DOHH2 (cell line): Measurements from ENCODE around the gene AP1B1.

Experiments used
- EZH2phosphoT487 ChIP-seq: fragments of 200-600 bp; sonication (generic); IDR thresholded peaks from 2 replicates; pipeline ENCODE4 v1.6.1; 2017; ENCODE audit warnings: borderline replicate concordance, mild to moderate bottlenecking, antibody characterized with exemption, low read length, moderate library complexity, mixed read lengths
- TF ChIP-seq, protein P1 (sequence below): fragments of 200-600 bp; sonication (generic); IDR thresholded peaks from one replicate; pipeline ENCODE4 v1.5.1; 2014; ENCODE audit warnings: antibody characterized with exemption, mild to moderate bottlenecking, low read depth, low read length; ENCODE audit not compliant: poor library complexity, severe bottlenecking

DNA sequence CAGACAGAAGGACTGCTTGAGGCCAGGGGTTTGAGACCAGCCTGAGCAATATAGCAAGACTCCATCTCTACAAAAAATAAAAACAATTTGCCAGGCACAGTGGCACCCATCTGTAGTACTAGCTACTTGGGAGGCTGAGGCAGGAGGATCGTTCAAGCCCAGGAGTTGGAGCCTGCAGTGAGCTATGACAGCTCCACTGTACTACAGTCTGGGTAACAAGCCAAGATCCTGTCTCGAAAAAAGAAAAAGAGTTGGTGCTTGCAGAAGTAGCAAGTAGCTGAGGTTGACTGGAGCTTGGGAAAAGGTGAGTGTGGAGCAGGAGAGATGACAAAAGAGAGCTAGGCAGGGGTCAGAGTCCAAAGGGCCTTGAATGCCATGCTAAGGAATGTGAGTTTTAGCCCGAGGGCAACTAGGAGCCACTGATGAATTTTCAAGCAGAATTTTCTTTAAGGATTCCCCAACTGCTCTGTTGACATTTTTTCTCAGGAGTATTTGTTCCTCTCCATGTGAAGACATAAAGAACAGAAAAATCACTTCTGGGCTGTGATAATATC is 3.1 kb downstream of the AP1B1 start:
- TF ChIP-seq EZH2phosphoT487 = no peak
- TF ChIP-seq, protein P1, sequence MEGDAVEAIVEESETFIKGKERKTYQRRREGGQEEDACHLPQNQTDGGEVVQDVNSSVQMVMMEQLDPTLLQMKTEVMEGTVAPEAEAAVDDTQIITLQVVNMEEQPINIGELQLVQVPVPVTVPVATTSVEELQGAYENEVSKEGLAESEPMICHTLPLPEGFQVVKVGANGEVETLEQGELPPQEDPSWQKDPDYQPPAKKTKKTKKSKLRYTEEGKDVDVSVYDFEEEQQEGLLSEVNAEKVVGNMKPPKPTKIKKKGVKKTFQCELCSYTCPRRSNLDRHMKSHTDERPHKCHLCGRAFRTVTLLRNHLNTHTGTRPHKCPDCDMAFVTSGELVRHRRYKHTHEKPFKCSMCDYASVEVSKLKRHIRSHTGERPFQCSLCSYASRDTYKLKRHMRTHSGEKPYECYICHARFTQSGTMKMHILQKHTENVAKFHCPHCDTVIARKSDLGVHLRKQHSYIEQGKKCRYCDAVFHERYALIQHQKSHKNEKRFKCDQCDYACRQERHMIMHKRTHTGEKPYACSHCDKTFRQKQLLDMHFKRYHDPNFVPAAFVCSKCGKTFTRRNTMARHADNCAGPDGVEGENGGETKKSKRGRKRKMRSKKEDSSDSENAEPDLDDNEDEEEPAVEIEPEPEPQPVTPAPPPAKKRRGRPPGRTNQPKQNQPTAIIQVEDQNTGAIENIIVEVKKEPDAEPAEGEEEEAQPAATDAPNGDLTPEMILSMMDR = no peak
